IMR-90 (cell line): Measurements from ENCODE around the gene ABLIM3. TPM values are rescaled to one million over a fixed set of nuclear protein-coding genes. Genes with fewer than 3 reads are reported as not detected.

Experiments used
- ATAC-seq: fragments of 200-7000 bp; cut with Tn5 transposase; 2 replicates; pipeline ENCODE4 v1.9.1; 2020; ENCODE audit warnings: low read depth, mild to moderate bottlenecking, moderate library complexity
- BruUV-seq: library from RNA; stranded (reverse); fragments of 400-500 nt; replicated peaks from 2 replicates; lab custom pipeline; 2021; lab: Mats Ljungman, UMichigan
- CTCF ChIA-PET: fragments of 300-600 bp; formaldehyde crosslinking; extraction: SDS; loops from one replicate; lab custom pipeline; 2021; ENCODE audit warnings: antibody characterized with exemption; lab: Yijun Ruan, JAX
- POLR2A ChIA-PET: fragments of 300-600 bp; sonication (Branson Sonifier 250); formaldehyde crosslinking; loops from one replicate; lab custom pipeline; 2022; ENCODE audit warnings: antibody characterized with exemption; ENCODE audit not compliant: unreplicated experiment; lab: Charles Lee
- DNase-seq: peaks from one replicate; pipeline ENCODE4 v3.0.0; 2013
- H2AFZ ChIP-seq: replicated peaks from 2 replicates; pipeline ENCODE3; 2013; ENCODE audit warnings: low read length, mild to moderate bottlenecking; ENCODE audit not compliant: poor library complexity
- H2AK5ac ChIP-seq: 2 replicates; pipeline ENCODE4 v1.6.1; 2013; ENCODE audit warnings: low read depth, low read length, inconsistent platforms
- H2AK9ac ChIP-seq: replicated peaks from 2 replicates; pipeline ENCODE3; 2013; ENCODE audit warnings: mild to moderate bottlenecking, low read depth, low read length, moderate library complexity; ENCODE audit not compliant: poor library complexity
- H2BK120ac ChIP-seq: 2 replicates; pipeline ENCODE4 v1.6.1; 2013; ENCODE audit warnings: low read depth, low read length, inconsistent platforms
- H2BK15ac ChIP-seq: 3 replicates; pipeline ENCODE4 v1.6.1; 2013; ENCODE audit warnings: low read depth, low read length, inconsistent platforms
- H2BK20ac ChIP-seq: 2 replicates; pipeline ENCODE4 v1.6.1; 2013; ENCODE audit warnings: low read depth, mild to moderate bottlenecking, inconsistent platforms, low read length, moderate library complexity
- H2BK5ac ChIP-seq: 2 replicates; pipeline ENCODE4 v1.6.1; 2013; ENCODE audit warnings: mild to moderate bottlenecking, low read depth, low read length, inconsistent platforms; ENCODE audit not compliant: poor library complexity, severe bottlenecking
- H3K14ac ChIP-seq: replicated peaks from 2 replicates; pipeline ENCODE4 v1.6.1; 2013; ENCODE audit warnings: low read depth, low read length, inconsistent platforms
- H3K18ac ChIP-seq: 2 replicates; pipeline ENCODE4 v1.6.1; 2013; ENCODE audit warnings: low read depth, low read length, control low read depth
- H3K23ac ChIP-seq: 2 replicates; pipeline ENCODE4 v1.6.1; 2013; ENCODE audit warnings: low read depth, low read length, inconsistent platforms
- H3K27ac ChIP-seq: 2 replicates; pipeline ENCODE4 v1.5.1; 2013; ENCODE audit warnings: mild to moderate bottlenecking, control low read depth, low read length; ENCODE audit not compliant: insufficient read depth
- H3K27me3 ChIP-seq: 2 replicates; pipeline ENCODE4 v1.6.1; 2013; ENCODE audit warnings: low read length; ENCODE audit not compliant: control insufficient read depth, insufficient read depth
- H3K36me3 ChIP-seq: 2 replicates; pipeline ENCODE4 v1.6.1; 2013; ENCODE audit warnings: low read length, mixed read lengths; ENCODE audit not compliant: control insufficient read depth, insufficient read depth
- H3K4ac ChIP-seq: 2 replicates; pipeline ENCODE4 v1.6.1; 2013; ENCODE audit warnings: low read depth, low read length, inconsistent platforms
- H3K4me1 ChIP-seq: 2 replicates; pipeline ENCODE4 v1.6.1; 2013; ENCODE audit warnings: low read length, mixed read lengths; ENCODE audit not compliant: control insufficient read depth, insufficient read depth
- H3K4me2 ChIP-seq: 2 replicates; pipeline ENCODE4 v1.6.1; 2013; ENCODE audit warnings: low read depth, mild to moderate bottlenecking, control low read depth, low read length, moderate library complexity
- H3K4me3 ChIP-seq: 2 replicates; pipeline ENCODE4 v1.5.1; 2013; ENCODE audit warnings: low read depth, mild to moderate bottlenecking, control low read depth, low read length, moderate library complexity; ENCODE audit not compliant: insufficient read depth
- H3K56ac ChIP-seq: 2 replicates; pipeline ENCODE4 v1.6.1; 2013; ENCODE audit warnings: low read length, inconsistent platforms; ENCODE audit not compliant: insufficient read depth; ENCODE audit errors: extremely low read depth
- H3K79me1 ChIP-seq, 2 experiments: 2 replicates each; pipeline ENCODE4 v1.6.1; 2013; ENCODE audit warnings: low read length in 2 of 2, inconsistent platforms in 1 of 2, low read depth in 1 of 2
- H3K9ac ChIP-seq: 2 replicates; pipeline ENCODE4 v1.6.1; 2013; ENCODE audit warnings: low read depth, low read length, control low read depth
- H3K9me1 ChIP-seq: 2 replicates; pipeline ENCODE4 v1.6.1; 2013; ENCODE audit warnings: low read length, inconsistent platforms; ENCODE audit not compliant: insufficient read depth
- H3K9me3 ChIP-seq: 2 replicates; pipeline ENCODE4 v1.6.1; 2013; ENCODE audit warnings: low read length; ENCODE audit not compliant: control insufficient read depth, insufficient read depth
- H4K20me1 ChIP-seq: 2 replicates; pipeline ENCODE4 v1.6.1; 2013; ENCODE audit warnings: low read length, inconsistent platforms; ENCODE audit not compliant: insufficient read depth
- H4K5ac ChIP-seq: 2 replicates; pipeline ENCODE4 v1.6.1; 2013; ENCODE audit warnings: mild to moderate bottlenecking, low read depth, low read length, control low read depth
- H4K8ac ChIP-seq, 2 experiments: 2 replicates each; pipeline ENCODE4 v1.6.1; 2013; ENCODE audit warnings: low read depth in 2 of 2, low read length in 2 of 2, control low read depth in 1 of 2, inconsistent platforms in 1 of 2
- H4K91ac ChIP-seq: 2 replicates; pipeline ENCODE4 v1.6.1; 2013; ENCODE audit warnings: low read depth, low read length, inconsistent platforms; ENCODE audit not compliant: insufficient read depth
- BHLHE40 ChIP-seq: fragments of 150-350 bp; IDR thresholded peaks from 2 replicates; pipeline ENCODE4 v1.6.1; 2016; ENCODE audit warnings: mild to moderate bottlenecking, low read depth, low read length
- MAFK ChIP-seq: IDR thresholded peaks from 2 replicates; pipeline ENCODE4 v1.6.1; 2012; ENCODE audit warnings: low read depth, low read length, improper control_type of control experiment
- MXI1 ChIP-seq: IDR thresholded peaks from 2 replicates; pipeline ENCODE4 v1.6.1; 2012; ENCODE audit warnings: low read depth, mild to moderate bottlenecking, low read length, moderate library complexity, borderline replicate concordance
- NFE2L2 ChIP-seq: fragments of 150-350 bp; IDR thresholded peaks from 2 replicates; pipeline ENCODE4 v1.6.1; 2016; ENCODE audit warnings: low read depth, mild to moderate bottlenecking, low read length
- RAD21 ChIP-seq: IDR thresholded peaks from 2 replicates; pipeline ENCODE4 v1.6.1; 2012; ENCODE audit warnings: low read length, improper control_type of control experiment
- RFX5 ChIP-seq: IDR thresholded peaks from 2 replicates; pipeline ENCODE4 v1.8.0; 2012; ENCODE audit warnings: low read depth, mild to moderate bottlenecking, low read length, moderate library complexity
- WGBS, 2 experiments: methylation state at CpG; one replicate each; pipeline versions ENCODE4 v1.1.5 to v1.1.7; 2013; ENCODE audit warnings: missing lambda C conversion rate in 2 of 2; ENCODE audit not compliant: insufficient read length in 1 of 2; ENCODE audit errors: extremely low coverage in 2 of 2; 5-methylcytosine and 5-hydroxymethylcytosine counted together
- dilution Hi-C: fragments of 300-500 bp; cut with HindIII; formaldehyde crosslinking; loops from one replicate; pipeline ENCODE4 v1.14.3; 2018; ENCODE audit warnings: low sequenced_read_pairs; ENCODE audit not compliant: unreplicated experiment
- in situ Hi-C: fragments of 300-500 bp; cut with MboI; formaldehyde crosslinking; loops from 3 replicates; pipeline ENCODE4 v1.14.3; 2019; ENCODE audit warnings: low sequenced_read_pairs, inconsistent platforms, mixed read lengths
- intact Hi-C: fragments of 100-400 bp; cut with micrococcal nuclease; formaldehyde crosslinking; loops from 2 replicates; pipeline ENCODE4 v1.10.0; 2022
- polyA plus RNA-seq, 3 experiments: library from polyadenylated mRNA; depleted of rRNA; stranded (reverse); fragments of >200 nt; gene quantifications; 2 replicates each; pipeline ENCODE4 v1.2.3, GENCODE V29; 2012; ENCODE audit warnings: low replicate concordance in 1 of 3
- total RNA-seq: library from RNA; depleted of rRNA; stranded (reverse); fragments of >200 nt; gene quantifications from 2 replicates; pipeline ENCODE4 v1.2.3, GENCODE V29; 2012
- TF ChIP-seq, protein P1 (sequence below): fragments of 150-350 bp; IDR thresholded peaks from 2 replicates; pipeline ENCODE4 v1.6.1; 2017; ENCODE audit warnings: mild to moderate bottlenecking, antibody characterized with exemption, low read length, low read depth

The ABLIM3 gene
- total and polyA plus RNA-seq, 2 of the 4 experiments (the other 2 are of a cell fraction), result 33.3 to 69.9 TPM

DNA sequence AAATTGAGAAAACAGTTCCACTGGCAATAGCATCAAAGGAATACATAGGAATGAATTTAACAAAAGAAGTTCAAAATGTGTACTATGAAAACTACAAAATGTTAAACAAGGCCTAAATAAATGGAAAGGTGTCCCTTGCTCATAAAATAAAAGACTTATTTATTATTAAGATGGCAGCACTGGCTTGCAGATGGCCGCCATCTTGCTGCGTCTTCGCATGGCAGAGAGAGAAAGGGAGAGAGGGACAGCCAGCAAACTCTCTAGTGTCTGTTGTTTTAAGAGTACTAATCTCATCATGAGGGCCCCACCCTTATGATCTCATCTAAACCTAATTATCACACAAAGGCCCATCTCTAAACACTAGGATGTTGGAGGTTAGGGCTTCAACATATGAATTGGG, 47.1 kb downstream of the ABLIM3 start:
- ChIA-PET CTCF (no interaction called here), POLR2A (no interaction called here)
- intact Hi-C loops (no loop called here), dilution Hi-C loops (no loop called here), in situ Hi-C loops (no loop called here)
- no peak overlapping the region for H2BK20ac ChIP-seq
- H3K9me3 ChIP-seq, result no peaks in the 10 kb centered on the region
- H4K5ac ChIP-seq, result no peak overlapping the region
- DNase-seq, result no peak
- no peak overlapping the region; the same call in 1 of the 2 replicates for H3K18ac ChIP-seq
- no peak overlapping the region for H3K56ac ChIP-seq
- H2AK9ac ChIP-seq, result no peak overlapping the region
- no peak for ATAC-seq
- H2AFZ ChIP-seq, result no peak overlapping the region
- H3K27me3 ChIP-seq, result no peaks in the 10 kb centered on the region
- no peak overlapping the region for H4K91ac ChIP-seq
- H3K23ac ChIP-seq, result no peak overlapping the region
- H4K20me1 ChIP-seq, result no peaks in the 10 kb centered on the region
- H2BK5ac ChIP-seq, result no peak overlapping the region
- no peak overlapping the region for H4K8ac ChIP-seq
- no peak overlapping the region for H3K4me2 ChIP-seq
- H3K4ac ChIP-seq, result no peak overlapping the region
- H2BK15ac ChIP-seq, result no peak overlapping the region
- H3K14ac ChIP-seq, result no peak overlapping the region
- H3K79me1 ChIP-seq, result peaks cover 21 to 36% of the 10 kb centered on the region in 2 experiments
- TF ChIP-seq, protein P1, sequence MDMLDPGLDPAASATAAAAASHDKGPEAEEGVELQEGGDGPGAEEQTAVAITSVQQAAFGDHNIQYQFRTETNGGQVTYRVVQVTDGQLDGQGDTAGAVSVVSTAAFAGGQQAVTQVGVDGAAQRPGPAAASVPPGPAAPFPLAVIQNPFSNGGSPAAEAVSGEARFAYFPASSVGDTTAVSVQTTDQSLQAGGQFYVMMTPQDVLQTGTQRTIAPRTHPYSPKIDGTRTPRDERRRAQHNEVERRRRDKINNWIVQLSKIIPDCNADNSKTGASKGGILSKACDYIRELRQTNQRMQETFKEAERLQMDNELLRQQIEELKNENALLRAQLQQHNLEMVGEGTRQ, result no peak
- TF ChIP-seq RFX5 (no peak), MAFK (no peak), NFE2L2 (no peak), RAD21 (no peak), BHLHE40 (no peak), MXI1 (no peak)
- H3K4me3 ChIP-seq, result no peak overlapping the region
- no TSS peak for BruUV-seq
- H3K9me1 ChIP-seq, result peaks cover 6% of the 10 kb centered on the region
- H2BK120ac ChIP-seq, result no peak overlapping the region
- no peak overlapping the region for H2AK5ac ChIP-seq
- WGBS, 2 experiments, result no CpG with 5 or more reads among the region's 3 CpGs
- H3K36me3 ChIP-seq, result peaks cover 13% of the 10 kb centered on the region
- no peak overlapping the region for H3K27ac ChIP-seq
- H3K4me1 ChIP-seq, result peaks cover 7% of the 10 kb centered on the region
- H3K9ac ChIP-seq, result no peak overlapping the region
